Stimulated activated CD4-positive, alpha-beta T cell treated with anti-CD3 and anti-CD28 coated beads, Interleukin-12 subunit alpha, Interleukin-12 subunit beta, amount 100 ng/mL, for 24 hours (primary cell): ENCODE data around the gene OR4X2.
"Not testable (repeated sequence)": the region's sequence is repeated elsewhere in the genome, so short reads cannot be mapped to it uniquely, and the experiment has no call there.

ENCODE experiments used
- DNase-seq, 2 experiments: peaks; one replicate each; pipeline ENCODE4 v3.0.0-alpha.2; 2020; ENCODE audit warnings: low read depth in 2 of 2

Gene OR4X2, protein sequence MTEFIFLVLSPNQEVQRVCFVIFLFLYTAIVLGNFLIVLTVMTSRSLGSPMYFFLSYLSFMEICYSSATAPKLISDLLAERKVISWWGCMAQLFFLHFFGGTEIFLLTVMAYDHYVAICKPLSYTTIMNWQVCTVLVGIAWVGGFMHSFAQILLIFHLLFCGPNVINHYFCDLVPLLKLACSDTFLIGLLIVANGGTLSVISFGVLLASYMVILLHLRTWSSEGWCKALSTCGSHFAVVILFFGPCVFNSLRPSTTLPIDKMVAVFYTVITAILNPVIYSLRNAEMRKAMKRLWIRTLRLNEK

DNA sequence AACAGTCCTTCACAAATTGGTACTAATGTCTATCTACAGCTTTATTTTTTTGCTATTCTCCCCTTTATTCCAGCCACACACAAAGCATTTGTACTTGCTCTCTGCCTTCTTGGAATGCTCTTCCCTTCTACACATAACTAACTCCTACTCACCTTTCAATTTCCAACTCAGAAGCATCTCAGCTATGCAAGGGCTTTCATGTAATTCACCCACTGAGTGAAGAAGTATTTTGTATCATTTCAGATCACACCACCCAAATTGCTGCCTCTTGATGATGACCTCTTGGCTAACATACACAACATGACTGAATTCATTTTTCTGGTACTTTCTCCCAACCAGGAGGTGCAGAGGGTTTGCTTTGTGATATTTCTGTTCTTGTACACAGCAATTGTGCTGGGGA is at the start of gene OR4X2:
TSS of gene OR4X2 (plus strand) at position 301 of the 400 bp plus-strand sequence. CDS start at position 301, 0 bp downstream.
- DNase-seq = no peak

DNA sequence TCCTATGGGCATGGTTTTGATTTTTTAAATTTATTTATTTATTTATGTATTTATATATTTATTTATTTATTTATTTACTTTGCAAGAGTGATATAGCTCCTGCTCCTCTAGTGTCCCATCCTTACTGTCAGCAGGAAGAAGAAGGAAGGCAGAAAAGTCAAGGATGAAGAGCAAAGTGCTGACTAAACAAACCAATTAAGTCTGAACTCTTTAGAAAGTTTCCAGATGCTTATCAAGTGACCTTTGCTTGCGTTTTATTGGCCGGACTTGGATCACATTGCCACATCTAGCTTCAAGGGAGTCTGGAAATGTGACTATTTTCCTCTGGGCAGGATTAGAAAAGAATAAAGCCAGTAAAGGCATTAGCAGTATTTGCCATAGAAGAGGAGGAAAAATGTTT is 37.0 kb upstream of the OR4X2 start:
- DNase-seq = no peak

DNA sequence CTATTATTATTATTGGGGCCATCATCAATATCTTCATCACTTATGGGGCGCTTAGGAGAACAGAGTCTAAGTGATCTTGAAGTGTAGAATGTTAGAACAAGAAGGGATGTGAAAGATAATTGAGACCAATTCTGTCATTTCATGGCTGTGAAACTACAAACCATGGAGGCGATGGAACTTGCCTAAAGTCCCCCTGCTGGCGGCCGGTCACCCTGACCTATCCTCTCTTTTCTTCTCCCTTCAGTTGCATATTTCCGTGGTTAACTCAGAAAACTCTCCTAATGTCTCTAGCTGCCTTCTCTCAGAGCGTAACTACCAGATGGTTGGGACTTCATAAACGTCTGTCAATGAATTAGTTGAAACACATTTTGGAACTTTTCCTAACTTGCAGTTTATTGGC is 34.9 kb upstream of the OR4X2 start:
- no peak for DNase-seq

DNA sequence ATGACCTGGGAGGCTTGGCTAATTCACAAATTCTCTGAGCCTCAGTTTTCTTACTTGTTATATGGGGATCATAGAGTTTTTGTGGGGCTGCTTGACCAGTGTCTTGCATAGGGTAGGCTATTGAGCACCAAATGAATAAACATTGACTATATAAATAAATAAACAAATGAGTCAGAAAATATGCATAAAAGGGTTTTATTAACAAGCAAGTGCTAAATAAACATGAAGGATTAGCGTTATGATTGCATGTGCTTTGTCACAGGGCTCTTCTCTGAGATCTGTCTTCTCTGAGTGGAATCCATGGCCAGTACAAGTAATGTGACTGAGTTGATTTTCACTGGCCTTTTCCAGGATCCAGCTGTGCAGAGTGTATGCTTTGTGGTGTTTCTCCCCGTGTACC is 28.4 kb upstream of the OR4X2 start, which contains the start of gene OR4B1:
TSS of gene OR4B1 (plus strand) at position 301 of the 400 bp plus-strand sequence. CDS start at position 301, 0 bp downstream.
- no peak for DNase-seq

DNA sequence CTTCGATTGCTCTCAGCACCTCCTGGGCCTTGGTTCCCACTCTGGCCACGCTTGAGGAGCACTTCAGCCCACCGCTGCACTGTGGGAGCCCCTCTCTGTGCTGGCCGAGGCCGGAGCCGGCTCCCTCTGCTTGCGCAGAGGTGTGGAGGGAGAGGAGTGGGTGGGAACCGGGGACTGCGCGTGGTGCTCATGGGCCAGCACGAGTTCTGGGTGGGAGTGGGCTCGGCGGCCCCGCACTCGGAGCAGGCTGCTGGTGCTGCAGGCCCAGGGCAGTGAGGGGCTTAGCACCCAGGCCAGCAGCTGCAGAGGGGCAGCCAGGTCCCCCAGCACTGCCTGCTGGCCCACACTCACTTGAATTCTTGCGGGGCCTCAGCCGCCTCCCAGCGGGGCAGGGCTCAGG is 16.1 kb upstream of the OR4X2 start:
- DNase-seq = no peak

DNA sequence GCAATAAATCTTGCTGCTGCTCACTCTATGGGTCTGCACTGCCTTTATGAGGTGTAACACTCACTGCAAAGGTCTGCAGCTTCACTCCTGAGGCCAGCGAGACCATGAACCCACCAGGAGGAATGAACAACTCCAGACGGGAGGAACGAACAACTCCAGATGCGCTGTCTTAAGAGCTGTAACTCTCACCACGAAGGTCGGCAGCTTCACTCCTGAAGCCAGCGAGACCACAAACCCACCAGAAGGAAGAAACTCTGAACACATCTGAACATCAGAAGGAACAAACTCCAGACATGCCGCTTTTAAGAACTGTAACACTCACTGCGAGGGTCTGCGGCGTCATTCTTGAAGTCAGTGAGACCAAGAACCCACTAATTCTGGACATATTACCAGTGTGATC is 14.8 kb upstream of the OR4X2 start:
- not testable (repeated sequence) for DNase-seq

DNA sequence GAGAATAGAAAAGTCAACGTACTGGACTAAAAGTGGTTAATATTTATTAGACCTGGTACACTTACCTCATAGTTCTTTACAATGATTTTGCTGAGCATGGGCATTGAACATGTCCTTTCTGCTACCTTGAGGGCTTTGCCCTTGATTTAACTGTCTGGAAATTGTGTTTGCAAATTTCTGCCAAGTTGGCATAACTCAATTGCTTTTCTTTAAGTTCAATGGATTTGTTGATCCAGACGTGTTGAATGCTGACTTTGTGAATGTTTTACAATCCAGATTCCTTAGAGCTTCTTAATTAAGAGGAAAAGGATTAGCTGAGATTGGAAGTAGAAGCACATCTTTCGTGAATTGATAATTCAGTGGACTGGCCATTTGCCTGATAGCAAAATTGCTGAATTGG is 7.2 kb upstream of the OR4X2 start:
- DNase-seq = no peak

DNA sequence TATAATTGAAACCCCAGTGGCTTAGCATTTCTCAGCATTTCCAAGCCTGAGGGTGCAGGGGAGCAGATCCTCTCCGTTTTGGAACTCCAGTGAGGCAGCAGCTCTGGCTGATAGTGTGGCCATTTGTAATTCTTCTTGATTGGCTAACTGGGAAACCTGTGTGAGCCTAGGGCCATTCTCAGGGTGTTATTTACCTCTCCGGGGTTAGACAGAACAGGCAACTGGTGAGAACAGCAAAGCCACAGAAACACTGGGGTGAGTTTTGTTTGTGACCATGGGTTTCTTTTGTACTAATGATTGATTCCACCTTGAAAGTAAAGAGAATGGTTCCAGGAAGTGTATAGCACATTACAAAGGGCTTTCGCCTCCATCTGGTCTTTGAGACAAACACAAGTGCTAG is 2.4 kb upstream of the OR4X2 start:
- no peak for DNase-seq

DNA sequence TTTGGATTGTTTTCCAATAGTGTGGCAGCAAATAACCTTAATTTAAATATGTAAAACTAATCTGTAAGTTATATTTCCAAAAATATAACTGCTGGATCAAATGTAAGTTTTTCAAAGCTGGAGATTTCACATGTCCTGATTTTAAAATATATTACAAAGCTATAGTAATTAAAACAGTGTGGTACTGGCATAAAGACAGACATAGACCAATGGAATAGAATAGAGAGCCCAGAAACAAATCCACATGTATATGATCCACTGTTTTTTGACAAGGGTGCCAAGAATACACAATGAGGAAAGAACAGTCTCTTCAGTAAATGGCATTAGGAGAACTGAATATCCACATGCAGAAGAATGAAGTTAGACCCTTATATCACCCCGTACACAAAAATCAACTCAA is 4.0 kb downstream of the OR4X2 start:
- no peak for DNase-seq

DNA sequence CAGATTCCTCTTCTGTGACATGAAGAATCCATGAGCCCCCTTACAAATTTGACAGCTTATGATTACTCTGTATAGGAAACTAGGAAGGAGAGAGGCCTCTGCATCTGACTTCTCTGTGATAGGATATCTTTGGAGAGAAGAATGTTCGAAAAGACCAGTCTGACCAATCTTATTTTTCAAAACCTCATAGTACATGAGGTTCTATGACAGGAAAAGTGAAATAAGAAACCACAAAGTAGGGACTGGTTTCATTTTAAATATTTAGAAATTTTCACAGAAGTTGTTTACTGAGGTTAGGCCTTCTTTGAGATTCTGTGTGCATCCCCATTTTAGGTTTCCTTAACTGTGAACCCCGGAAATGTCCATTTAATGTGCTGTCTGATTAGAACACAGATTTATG is 16.7 kb downstream of the OR4X2 start:
- no peak for DNase-seq

DNA sequence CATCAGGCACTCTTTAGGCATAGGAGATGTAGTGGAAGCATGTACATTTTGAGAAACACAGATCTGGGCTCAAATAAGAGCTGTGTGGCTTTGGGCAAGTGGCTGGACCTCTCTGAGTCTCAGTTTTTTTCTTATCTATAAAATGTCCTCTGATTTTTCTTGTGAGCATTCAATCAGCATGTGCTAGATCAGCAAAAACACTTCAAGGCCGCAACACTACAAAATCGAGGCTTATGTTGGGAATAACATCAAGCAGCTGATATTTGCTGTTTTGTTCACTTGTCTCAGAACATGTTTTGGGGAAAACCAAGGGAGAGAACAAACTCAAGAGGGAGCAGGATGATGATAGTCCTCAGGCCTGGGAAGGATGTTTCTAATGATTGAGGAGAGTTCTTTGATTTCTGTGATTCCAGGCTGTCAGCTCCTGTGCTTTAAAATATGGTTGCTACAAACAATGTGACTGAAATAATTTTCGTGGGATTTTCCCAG is 18.6 kb downstream of the OR4X2 start, which contains the start of gene OR4X1:
TSS of gene OR4X1 (plus strand) at position 439 of the 489 bp plus-strand sequence. CDS start at position 439, 0 bp downstream.
- no peak for DNase-seq

DNA sequence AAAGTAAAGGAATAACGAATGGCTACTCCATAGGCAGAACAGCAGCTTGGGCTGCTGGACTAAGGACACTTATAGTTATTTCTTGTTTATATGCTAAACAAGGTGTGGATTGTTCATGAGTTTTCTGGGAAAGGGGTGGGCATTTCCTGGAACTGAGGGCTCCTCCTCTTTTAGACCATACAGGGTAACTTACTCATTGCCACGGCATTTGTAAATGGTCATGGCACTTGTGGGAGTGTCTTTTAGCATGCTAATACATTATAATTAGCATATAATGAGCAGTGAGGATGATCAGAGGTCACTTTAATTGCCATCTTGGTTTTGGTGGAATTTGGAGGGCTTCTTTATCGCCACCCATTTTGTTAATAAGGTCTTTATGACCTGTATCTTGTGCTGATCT is 25.7 kb downstream of the OR4X2 start:
- DNase-seq = no peak

DNA sequence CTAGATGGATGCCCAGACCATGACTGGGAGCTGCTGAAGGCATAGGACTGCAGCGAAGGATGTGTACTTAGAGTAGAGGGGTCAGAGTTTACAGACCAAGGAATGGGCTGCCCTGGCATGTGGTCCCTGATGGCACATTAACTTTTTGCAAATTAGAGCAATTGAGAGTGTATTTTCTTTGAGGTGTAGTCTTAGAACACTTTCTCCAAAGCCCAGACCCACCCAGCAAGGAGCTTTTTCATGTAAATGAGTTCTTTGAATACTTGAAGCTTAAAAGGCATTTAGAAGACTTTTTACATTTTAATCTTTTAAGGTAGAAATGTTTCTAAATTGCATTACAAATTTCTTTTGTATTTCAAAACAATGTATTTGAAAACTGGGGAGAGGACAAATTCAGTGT is 27.7 kb downstream of the OR4X2 start:
- DNase-seq = no peak
